Activated CD4-positive, alpha-beta T cell treated with anti-CD3 and anti-CD28 coated beads, Interleukin-2, amount 50 U/mL, for 16 hours (primary cell): ENCODE measurements around the gene HES4.
A peak's percentile ranks its signal among the peaks of the same experiment; 100 is the strongest.

Experiments used
- DNase-seq: peaks from one replicate; pipeline ENCODE4 v3.0.0-alpha.2; 2020

The HES4 gene

GRCh38 chr1:965526-966134 lies 34.3 kb downstream of the HES4 start:
- no peak for DNase-seq

- DNase-seq, result no peak
These were observed 35.0 kb downstream of the HES4 start for GRCh38 chr1:964691-965525.

- DNase-seq, result no peak
These were observed 36.0 kb downstream of the HES4 start for GRCh38 chr1:963746-964525.

- no peak for DNase-seq
These were observed 36.6 kb downstream of the HES4 start for GRCh38 chr1:963301-963651.

- DNase-seq, result no peak
These were observed 37.3 kb downstream of the HES4 start for GRCh38 chr1:962381-963300.

GRCh38 chr1:961132-961669 lies 38.7 kb downstream of the HES4 start:
- DNase-seq, result no peak

- peak; percentile 86 for DNase-seq
These were observed 39.4 kb downstream of the HES4 start, which contains the start of gene KLHL17 for GRCh38 chr1:960363-961131. TSS of gene KLHL17 (plus strand) at chr1:960584. CDS start at chr1:960694, 110 bp downstream.

- DNase-seq, result no peak
These were observed 40.0 kb downstream of the HES4 start for GRCh38 chr1:959731-960362.

- DNase-seq, result peak; percentile 96
These were observed 40.8 kb downstream of the HES4 start, which contains the start of gene NOC2L for GRCh38 chr1:958823-959730. TSS of gene NOC2L (minus strand) at chr1:959256. CDS start at chr1:959240, 16 bp downstream.

- DNase-seq, result no peak
These were observed 43.3 kb downstream of the HES4 start for GRCh38 chr1:956636-957035.

GRCh38 chr1:955474-955873 lies 44.4 kb downstream of the HES4 start:
- DNase-seq, result no peak

GRCh38 chr1:954927-955326 lies 45.0 kb downstream of the HES4 start:
- no peak for DNase-seq

- DNase-seq, result no peak
These were observed 46.2 kb downstream of the HES4 start for GRCh38 chr1:953524-954320.

GRCh38 chr1:952603-953002 lies 47.3 kb downstream of the HES4 start:
- no peak for DNase-seq

GRCh38 chr1:952201-952600 lies 47.7 kb downstream of the HES4 start:
- no peak for DNase-seq

- DNase-seq, result no peak
These were observed 48.5 kb downstream of the HES4 start for GRCh38 chr1:951364-951763.

- DNase-seq, result no peak
These were observed 49.0 kb downstream of the HES4 start for GRCh38 chr1:950881-951280.

- DNase-seq, result no peak
These were observed 49.6 kb downstream of the HES4 start for GRCh38 chr1:950268-950667.
